ENCODE measurements around the gene TELO2. TPM values are rescaled to one million over a fixed set of nuclear protein-coding genes. Genes with fewer than 3 reads are reported as not detected.
"Not testable (repeated sequence)": the region's sequence is repeated elsewhere in the genome, so short reads cannot be mapped to it uniquely, and the experiment has no call there.

Gene TELO2
- total RNA-seq, 1 donor from 2014 or later, result 36.4 TPM

DNA sequence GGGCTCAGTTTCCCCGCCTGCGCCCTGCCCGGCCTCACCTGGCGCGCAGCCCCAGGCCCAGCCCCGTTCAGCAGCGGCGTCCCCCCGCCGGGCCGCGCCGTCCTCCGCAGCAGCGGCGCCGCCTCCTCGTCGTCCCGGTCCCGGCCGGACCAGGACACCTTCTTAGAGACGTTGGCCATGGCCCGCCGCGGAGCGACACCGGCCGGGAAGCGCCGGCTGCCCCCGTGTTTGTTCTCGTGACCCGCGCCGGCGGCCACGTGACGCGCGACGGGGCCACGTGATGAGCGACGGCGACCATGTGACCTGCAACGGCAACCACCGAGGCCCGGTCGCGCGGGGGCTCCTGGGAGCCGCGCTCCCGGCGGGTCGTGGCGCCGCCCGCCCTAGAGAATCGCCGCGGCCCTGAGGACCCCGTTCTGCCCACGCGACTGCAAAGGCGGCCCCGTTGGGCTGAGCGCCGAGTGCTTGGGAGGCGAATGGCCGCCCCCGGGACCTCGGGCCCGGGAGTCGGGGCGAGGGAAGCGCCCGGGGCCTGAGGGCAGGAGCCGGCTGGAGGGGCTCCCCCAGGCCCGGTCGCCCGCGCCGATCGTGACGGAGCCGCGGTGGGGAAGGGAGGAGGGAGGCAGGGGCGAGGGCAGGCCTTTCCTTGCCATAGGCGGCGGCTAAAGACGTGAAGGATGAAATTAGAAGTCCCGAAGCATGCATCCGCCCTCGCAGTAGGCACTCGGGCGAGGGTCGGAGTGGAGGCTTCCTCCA is 18.2 kb upstream of the TELO2 start, which contains the start of gene CLCN7:
Gene CLCN7 (minus strand): TSS at position 233 of the 756 bp plus-strand sequence. CDS start 54 bp downstream, at position 179.
- ATAC-seq, result peak; percentile 91
- DNase-seq (ENCODE audit: low spot score), result peak; percentile 94

GRCh38 chr16:1475552-1476114 is 17.5 kb upstream of the TELO2 start:
- DNase-seq (ENCODE audit: low spot score) (no peak), ATAC-seq (no peak)

DNA sequence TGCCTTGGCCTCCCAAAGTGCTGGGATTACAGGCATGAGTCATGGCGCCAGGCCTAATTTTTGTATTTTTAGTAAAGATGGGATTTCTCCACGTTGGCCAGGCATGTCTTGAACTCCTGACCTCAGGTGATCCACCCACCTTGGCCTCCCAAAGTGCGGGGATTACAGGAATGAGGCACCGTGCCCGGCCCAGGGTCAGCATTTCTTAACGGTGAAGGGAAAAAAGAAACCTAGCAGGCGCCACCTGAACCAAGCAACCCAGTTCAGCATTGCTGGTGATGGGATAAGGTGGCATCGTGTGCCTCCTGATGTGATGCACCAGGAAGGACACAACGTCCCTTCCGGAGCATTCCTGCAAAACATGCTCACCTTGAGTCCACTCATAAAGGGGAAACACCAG is 16.1 kb upstream of the TELO2 start:
- ATAC-seq (no peak), DNase-seq (ENCODE audit: low spot score) (no peak)

DNA sequence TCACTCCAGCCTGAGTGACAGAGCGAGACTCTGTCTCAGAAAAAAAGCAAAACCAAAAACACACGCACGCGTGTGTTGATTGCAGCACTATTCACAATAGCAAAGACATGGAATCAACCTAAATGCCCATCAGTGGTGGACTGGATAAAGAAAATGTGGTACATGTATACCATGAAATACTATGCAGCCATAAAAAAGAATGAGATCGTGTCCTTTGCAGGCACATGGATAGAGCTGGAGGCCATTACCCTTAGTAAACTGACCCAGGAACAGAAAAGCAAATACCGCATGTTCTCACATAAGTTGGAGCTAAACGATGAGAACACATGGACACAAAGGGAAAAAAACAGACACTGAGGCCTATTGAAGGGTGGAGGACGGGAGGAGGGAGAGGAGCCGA is 14.2 kb upstream of the TELO2 start:
- DNase-seq (ENCODE audit: low spot score); ATAC-seq: not testable (repeated sequence)

DNA sequence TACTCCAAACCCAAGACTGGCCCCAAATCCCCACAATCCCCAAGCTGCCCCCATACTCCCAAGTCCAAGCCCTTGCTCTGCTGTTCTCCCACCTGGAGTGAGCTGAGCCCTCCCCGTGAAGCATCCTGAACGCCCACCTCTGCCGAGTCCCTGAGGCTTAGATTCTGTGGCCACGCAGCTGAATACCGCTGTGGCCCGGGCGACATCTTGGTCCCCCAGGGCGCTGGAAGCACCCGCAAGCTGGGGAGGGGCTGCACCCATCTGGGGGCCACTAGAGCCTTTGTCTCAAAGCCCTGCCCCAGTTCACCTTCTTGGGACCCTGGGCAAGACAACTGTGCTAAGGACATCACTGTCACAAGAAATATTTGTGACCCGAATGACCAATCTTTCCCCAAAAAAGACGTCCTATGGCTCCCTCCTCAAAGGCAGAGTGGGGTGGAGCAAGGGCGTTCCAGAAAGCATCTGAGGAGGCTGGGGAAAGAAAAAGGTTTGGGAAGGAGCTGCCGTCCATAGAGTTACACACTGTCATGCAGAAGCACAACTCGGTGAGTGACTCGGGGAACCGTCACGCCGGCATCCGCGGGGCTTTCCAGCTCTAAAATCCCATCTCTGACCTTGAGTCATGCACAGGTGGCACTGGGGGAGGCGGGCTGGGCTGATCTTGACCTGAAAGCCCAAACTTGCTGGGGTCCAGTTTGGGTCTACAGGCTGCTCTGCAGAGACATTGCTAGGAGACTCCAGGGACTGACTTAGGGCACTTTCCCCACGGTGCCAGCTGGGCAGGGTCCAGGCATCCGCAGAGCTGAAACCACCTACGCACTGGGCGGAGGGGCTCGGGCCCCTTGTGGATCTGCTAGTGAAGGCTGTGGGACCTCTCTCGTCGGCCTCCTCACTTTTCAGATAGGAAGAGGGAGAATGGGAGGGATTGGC is 11.0 kb upstream of the TELO2 start:
- no peak for DNase-seq (ENCODE audit: low spot score)

GRCh38 chr16:1485847-1486496 is 7.2 kb upstream of the TELO2 start:
- ATAC-seq, result no peak
- no peak for DNase-seq (ENCODE audit: low spot score)

More for the DNA sequence above, 11.0 kb upstream of the TELO2 start:
- ATAC-seq, result no peak

- no peak for DNase-seq (ENCODE audit: low spot score)
- no peak for ATAC-seq
Observed at GRCh38 chr16:1486551-1487390, 6.4 kb upstream of the TELO2 start.

DNA sequence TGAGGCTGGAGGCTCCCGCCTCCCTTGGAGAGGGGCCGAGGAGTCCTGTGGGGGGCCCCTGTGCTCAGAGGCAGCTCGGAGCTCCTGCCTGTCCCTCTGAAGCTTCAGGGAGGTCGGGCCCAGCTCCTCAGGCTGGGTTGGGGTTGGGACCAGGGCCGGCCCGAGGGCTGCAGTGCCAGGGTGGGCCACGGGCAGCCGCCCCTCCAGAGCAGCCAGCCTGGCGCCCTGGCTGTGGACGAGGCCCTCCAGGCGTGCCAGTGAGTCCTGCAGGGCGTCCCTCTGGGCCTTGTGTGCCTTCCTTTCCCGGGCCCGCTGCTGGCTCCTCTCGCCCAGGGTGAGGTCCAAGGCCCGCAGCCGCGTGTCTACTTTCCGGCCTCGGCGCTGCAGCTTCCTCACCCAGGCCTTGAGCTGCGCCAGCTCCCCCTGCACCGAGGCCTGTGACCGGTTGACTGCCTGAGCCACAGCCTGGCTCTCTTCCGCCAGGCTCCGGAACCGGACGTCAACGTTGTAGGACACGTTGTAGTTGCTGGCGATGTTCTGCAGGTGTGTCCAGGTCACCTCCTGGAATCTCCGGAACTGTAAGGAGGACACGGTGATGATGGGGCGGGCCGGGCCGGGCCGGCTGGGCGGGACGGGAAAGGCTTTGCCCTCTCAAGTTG is 5.6 kb upstream of the TELO2 start:
- ATAC-seq, result no peak
- no peak for DNase-seq (ENCODE audit: low spot score)

DNA sequence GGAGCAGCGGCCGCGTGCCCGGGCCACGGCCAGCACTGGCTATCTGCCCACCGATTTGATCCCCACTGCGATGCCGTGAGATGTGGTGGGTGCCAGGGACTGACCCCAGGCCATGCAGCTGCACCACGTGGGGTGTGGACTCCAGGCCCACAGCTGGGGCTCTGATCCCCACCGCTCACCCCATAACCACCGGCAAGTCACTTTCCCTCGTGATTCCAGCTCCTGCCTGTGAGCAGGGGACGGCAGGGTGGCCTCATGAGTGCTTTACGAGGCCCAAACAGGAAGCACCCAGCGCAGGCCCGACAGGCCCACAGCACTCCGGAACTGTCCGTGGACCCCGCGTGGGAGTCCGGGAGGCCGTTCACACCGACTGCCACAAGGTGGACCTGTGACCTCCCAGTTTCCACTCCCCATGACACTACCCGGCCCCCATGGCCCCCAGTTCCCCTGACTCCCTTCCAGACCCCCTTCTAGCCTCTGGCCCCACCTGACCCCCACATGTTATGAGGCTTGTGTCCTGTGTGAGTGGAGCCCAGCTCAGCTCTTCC is 5.0 kb upstream of the TELO2 start:
- ATAC-seq (no peak), DNase-seq (ENCODE audit: low spot score) (no peak)

GRCh38 chr16:1488619-1489018 is 4.5 kb upstream of the TELO2 start, which contains the start of gene PTX4:
TSS of gene PTX4 (minus strand) at chr16:1488944. CDS start at chr16:1488909, 35 bp downstream.
- ATAC-seq (no peak), DNase-seq (ENCODE audit: low spot score) (no peak)

- DNase-seq (ENCODE audit: low spot score), result no peak
- ATAC-seq, result no peak
Observed at GRCh38 chr16:1489077-1489476, 4.1 kb upstream of the TELO2 start.

DNA sequence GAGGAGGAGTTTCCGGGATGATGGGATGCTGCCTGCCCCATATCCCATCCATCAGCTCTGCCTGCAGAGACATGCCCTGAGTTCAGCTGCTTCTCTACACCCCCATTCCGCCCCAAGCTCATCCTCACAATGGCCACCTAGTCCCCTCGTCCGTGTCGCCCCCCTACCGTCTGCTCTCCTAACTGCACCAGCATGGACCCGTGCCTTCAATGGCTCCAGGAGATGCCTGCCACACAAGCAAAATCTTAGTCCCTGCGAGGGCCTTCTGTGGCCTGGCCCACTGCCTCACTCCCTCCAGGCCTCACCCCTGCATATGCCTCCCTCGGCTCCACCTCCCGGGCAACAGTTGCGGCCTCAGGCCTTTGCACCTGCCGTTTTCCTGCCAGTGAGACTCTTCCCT is 1.8 kb upstream of the TELO2 start:
- ATAC-seq (no peak), DNase-seq (ENCODE audit: low spot score) (no peak)

DNA sequence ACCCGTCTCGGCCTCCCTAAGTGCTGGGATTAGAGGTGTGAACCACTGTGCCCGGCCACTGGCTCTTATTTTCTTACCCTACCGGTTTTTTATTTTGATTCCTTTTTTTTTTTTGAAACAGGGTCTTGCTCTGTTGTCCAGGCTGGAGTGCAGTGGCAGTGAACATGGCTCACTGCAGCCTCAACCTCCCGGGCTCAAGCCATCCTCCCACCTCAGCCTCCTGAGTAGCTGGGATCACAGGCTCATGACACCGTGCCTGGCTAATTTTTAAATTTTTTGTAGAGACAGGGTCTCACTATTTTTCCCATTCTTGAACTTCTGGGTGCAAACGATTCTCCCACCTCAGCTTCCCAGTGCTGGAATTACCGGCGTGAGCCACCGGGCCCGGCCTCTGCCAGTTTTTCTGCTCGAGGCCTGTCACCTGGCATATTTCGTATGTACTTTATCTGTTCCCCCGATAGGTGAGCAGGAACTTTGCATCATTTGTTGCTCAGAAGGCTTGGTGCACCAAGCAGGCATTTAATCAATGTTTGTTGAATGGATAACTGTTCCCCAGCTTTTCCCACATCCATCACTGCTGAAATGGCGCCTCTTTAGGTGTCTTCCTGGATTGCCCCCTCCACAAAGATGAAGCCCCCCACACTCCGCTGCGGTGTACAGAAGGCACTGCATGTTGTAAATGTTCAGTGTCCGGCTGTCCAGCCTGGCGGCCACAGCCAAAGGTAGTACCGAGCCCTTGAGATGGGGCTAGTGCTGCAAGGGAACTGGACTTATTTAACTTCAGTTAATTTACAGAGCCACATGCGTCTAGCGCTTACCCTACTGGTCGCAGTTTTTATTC is 858 bp upstream of the TELO2 start:
- no peak for ATAC-seq

GRCh38 chr16:1493746-1494094 is 560 bp downstream of the TELO2 start:
- peak; percentile 13 for ATAC-seq
- DNase-seq (ENCODE audit: low spot score), result no peak

More for the DNA sequence above, 858 bp upstream of the TELO2 start:
- no peak for DNase-seq (ENCODE audit: low spot score)

- DNase-seq (ENCODE audit: low spot score) (no peak), ATAC-seq (peak; percentile 5)
Observed at GRCh38 chr16:1494129-1494640, 1.0 kb downstream of the TELO2 start.

DNA sequence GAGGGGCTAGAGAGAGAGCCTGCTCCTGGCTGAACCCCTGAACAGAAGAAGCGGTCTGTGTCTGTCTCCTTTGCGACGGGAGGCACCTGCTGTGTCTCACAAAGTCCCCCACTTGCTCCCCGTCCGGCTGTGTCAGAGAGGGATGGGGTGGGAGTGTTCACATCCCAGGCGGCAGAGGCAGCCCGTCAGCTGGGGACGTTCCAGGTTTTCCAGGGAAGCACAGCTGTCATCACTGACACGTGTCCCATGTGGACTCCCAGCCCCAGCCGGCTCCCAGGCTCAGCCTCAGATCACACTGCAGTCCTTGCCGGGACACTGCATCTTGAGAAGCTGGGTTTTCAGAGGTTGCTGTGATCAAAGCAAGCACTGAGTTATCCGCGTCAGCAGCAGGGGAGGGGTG is 1.6 kb downstream of the TELO2 start:
- no peak for DNase-seq (ENCODE audit: low spot score)
- no peak for ATAC-seq

GRCh38 chr16:1495211-1495888 is 2.2 kb downstream of the TELO2 start:
- ATAC-seq, result no peak
- no peak for DNase-seq (ENCODE audit: low spot score)

DNA sequence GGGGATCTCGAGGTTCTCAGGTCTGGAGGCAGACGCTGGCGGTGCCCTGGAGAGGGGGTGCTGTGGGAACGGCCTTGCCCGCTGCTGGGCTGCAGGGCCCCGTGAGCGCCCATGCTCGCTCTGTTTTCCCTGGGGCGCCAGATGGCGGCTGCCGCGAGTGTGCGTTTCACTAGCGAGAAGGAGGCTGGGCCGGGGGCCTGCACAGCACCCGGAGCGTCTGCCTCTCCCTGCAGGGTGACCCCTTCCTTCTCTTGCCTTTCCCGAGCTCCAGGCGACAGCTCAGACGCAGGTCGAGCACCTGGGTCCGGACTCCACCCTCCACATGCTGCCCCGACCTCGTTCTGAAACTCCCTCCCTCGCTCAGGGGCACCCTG is 2.7 kb downstream of the TELO2 start:
- ATAC-seq, result no peak
- DNase-seq (ENCODE audit: low spot score), result no peak
